ENCODE data around the gene MFF. TPM values are rescaled to one million over a fixed set of nuclear protein-coding genes. Genes with fewer than 3 reads are reported as not detected.

The MFF gene
- total RNA-seq, 2 donors from 2014 or later = 74.8 to 93.0 TPM

DNA sequence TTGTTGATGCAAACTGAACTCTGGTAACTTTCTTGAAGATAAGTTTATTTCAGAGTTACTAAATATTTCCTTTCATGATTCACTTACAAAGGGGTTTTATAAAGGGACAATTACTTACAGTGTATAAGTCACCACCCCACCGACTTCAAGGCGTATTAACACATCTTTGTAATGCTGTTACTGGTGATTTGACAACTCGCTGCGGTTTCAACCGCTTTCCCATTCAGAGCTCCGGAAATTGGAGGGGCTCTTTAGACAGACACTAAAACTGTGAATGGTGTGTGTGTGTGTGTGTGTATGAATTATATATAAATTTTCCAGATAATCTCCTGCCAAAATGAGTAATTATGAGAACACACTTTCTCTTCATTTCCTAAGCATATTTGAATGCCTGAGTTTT lies 49.1 kb downstream of the MFF start:
- Mint-ChIP-seq H3K36me3 (ENCODE audit: low read depth) (no peaks in the 10 kb centered on the region), H3K4me3 (no peak overlapping the region), H3K27ac (no peak overlapping the region), H3K9me3 (no peaks in the 10 kb centered on the region), H3K27me3 (ENCODE audit: insufficient read depth) (no peaks in the 10 kb centered on the region), H3K4me1 (peaks cover 8% of the 10 kb centered on the region)
- no peaks in the 10 kb centered on the region for H3K4me1 ChIP-seq (ENCODE audit: control insufficient read depth, insufficient read depth, low read length)
- H3K27me3 ChIP-seq (ENCODE audit: control insufficient read depth, insufficient read depth, low read length, poor library complexity, severe bottlenecking) = no peaks in the 10 kb centered on the region
- H3K4me3 ChIP-seq (ENCODE audit: low read length) = no peak overlapping the region
- no peaks in the 10 kb centered on the region for H3K36me3 ChIP-seq (ENCODE audit: control insufficient read depth, insufficient read depth, low read length)
- DNase-seq = no peak
- 84% methylated on average over 6 of the region's 6 CpGs; no CpG with 5 or more reads in 1 of the 2 experiments for WGBS, 2 experiments (ENCODE audit: insufficient coverage in 1 of 2, insufficient read length in 1 of 2)
- TF ChIP-seq, protein P1, sequence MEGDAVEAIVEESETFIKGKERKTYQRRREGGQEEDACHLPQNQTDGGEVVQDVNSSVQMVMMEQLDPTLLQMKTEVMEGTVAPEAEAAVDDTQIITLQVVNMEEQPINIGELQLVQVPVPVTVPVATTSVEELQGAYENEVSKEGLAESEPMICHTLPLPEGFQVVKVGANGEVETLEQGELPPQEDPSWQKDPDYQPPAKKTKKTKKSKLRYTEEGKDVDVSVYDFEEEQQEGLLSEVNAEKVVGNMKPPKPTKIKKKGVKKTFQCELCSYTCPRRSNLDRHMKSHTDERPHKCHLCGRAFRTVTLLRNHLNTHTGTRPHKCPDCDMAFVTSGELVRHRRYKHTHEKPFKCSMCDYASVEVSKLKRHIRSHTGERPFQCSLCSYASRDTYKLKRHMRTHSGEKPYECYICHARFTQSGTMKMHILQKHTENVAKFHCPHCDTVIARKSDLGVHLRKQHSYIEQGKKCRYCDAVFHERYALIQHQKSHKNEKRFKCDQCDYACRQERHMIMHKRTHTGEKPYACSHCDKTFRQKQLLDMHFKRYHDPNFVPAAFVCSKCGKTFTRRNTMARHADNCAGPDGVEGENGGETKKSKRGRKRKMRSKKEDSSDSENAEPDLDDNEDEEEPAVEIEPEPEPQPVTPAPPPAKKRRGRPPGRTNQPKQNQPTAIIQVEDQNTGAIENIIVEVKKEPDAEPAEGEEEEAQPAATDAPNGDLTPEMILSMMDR (conservative IDR thresholded peaks at IDR 0.05) = no peak
- H3K9ac ChIP-seq (ENCODE audit: extremely low read depth, low read length, poor library complexity, severe bottlenecking) = no peak overlapping the region
- no peaks in the 10 kb centered on the region for H3K9me3 ChIP-seq (ENCODE audit: control insufficient read depth, low read length)
- H3K27ac ChIP-seq (ENCODE audit: low read depth, low read length) = no peak overlapping the region

DNA sequence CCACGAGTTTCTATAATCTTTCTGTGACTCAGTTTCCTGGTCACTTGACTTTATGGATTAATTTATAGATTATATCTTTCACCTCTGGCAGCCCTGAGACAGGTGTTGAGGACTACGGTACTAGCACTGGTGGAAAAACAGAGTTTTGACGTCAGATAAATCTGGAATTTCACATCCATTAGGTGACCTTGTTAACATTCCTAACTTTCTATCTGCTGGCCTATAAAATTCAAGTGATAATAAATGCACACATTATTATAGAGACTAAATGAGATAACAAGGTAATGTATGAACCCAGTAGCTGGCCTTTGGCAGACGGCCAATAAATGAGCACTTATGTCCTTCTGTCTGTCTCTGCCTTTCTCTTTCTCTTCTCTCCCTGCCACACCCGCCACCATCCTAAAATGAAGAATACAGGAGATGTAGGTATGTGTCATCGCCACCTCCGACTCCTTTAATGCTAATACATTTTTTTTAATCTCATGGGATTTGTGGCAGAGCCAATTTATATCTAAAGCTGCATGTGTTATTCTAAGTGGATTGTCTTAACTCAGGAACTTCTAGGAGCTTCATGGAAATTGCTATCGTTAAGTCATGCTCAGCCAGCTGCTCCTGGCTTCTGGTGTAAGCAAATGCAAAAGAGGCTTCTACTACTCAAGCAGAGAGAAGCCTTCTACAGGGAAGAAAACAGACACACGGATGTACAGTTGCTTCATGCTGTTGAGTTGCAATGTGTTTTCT lies 51.8 kb downstream of the MFF start:
- DNase-seq = no peak
- Histone ChIP-seq H3K4me3 (ENCODE audit: low read length) (no peak overlapping the region), H3K27me3 (ENCODE audit: control insufficient read depth, insufficient read depth, low read length, poor library complexity, severe bottlenecking) (no peaks in the 10 kb centered on the region), H3K27ac (ENCODE audit: low read depth, low read length) (no peak overlapping the region), H3K4me1 (ENCODE audit: control insufficient read depth, insufficient read depth, low read length) (no peaks in the 10 kb centered on the region), H3K36me3 (ENCODE audit: control insufficient read depth, insufficient read depth, low read length) (no peaks in the 10 kb centered on the region), H3K9me3 (ENCODE audit: control insufficient read depth, low read length) (no peaks in the 10 kb centered on the region), H3K9ac (ENCODE audit: extremely low read depth, low read length, poor library complexity, severe bottlenecking) (no peak overlapping the region)
- Mint-ChIP-seq H3K27me3 (ENCODE audit: insufficient read depth) (no peaks in the 10 kb centered on the region), H3K4me3 (no peak overlapping the region), H3K36me3 (ENCODE audit: low read depth) (no peaks in the 10 kb centered on the region), H3K27ac (no peak overlapping the region), H3K4me1 (peaks cover 8% of the 10 kb centered on the region), H3K9me3 (no peaks in the 10 kb centered on the region)
- TF ChIP-seq, protein P1 (conservative IDR thresholded peaks at IDR 0.05) = no peak
- WGBS, 2 experiments (ENCODE audit: insufficient coverage in 1 of 2, insufficient read length in 1 of 2) = 75 to 89% methylated on average over 4 to 9 of the region's 9 CpGs

DNA sequence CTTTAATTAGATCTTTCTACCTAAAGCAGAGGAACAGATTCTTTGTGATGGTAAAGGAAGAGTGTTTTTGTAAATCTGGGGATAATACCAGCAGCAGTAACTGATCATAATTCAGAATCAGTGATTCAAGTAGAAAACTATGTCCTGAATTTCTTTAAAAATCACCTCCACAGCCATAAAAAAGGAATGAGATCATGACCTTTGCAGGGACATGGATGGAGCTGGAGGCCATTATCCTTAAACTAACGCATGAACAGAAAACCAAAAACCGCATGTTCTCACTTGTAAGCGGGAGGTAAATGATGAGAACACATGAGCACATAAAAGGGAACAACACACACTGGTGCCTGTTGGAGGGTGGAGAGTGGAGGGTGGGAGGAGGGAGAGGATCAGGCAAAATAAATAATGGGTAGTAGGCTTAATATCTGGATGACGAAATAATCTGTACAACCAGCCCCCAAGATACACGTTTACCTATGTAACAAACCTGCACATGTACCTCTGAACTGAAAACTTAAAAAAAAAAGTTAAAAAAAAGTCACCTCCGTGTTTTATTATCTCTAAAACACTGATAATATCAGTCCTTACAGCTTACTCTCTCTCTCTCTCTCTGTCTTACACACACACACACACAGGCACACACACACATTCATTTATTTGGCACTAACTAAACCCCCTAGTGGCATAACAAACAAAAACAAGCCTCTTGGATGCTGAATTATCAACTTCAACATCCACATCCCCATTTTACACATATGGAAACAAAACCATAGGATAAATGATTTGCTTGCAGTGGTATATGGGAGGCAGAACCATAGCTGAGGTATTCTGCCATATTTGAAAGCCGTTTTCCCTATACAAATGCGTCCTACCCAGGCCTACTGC lies 52.7 kb downstream of the MFF start:
- TF ChIP-seq, protein P1 (conservative IDR thresholded peaks at IDR 0.05) = peak; percentile 33
- Mint-ChIP-seq H3K4me1 (peaks cover 8% of the 10 kb centered on the region), H3K27ac (no peak overlapping the region), H3K4me3 (no peak overlapping the region), H3K27me3 (ENCODE audit: insufficient read depth) (no peaks in the 10 kb centered on the region), H3K36me3 (ENCODE audit: low read depth) (no peaks in the 10 kb centered on the region), H3K9me3 (no peaks in the 10 kb centered on the region)
- Histone ChIP-seq H3K9me3 (ENCODE audit: control insufficient read depth, low read length) (no peaks in the 10 kb centered on the region), H3K27me3 (ENCODE audit: control insufficient read depth, insufficient read depth, low read length, poor library complexity, severe bottlenecking) (no peaks in the 10 kb centered on the region), H3K36me3 (ENCODE audit: control insufficient read depth, insufficient read depth, low read length) (no peaks in the 10 kb centered on the region), H3K9ac (ENCODE audit: extremely low read depth, low read length, poor library complexity, severe bottlenecking) (no peak overlapping the region), H3K27ac (ENCODE audit: low read depth, low read length) (no peak overlapping the region), H3K4me1 (ENCODE audit: control insufficient read depth, insufficient read depth, low read length) (no peaks in the 10 kb centered on the region), H3K4me3 (ENCODE audit: low read length) (no peak overlapping the region)
- DNase-seq = no peak
- 85 to 95% methylated on average over 6 to 8 of the region's 8 CpGs for WGBS, 2 experiments (ENCODE audit: insufficient coverage in 1 of 2, insufficient read length in 1 of 2)
